Frontal cortex (tissue), 4 donors: ENCODE results near the gene LAMA4. TPM values are rescaled to one million over a fixed set of nuclear protein-coding genes. Genes with fewer than 3 reads are reported as not detected.
"Not testable (repeated sequence)": the region's sequence is repeated elsewhere in the genome, so short reads cannot be mapped to it uniquely, and the experiment has no call there.

Experiments
- DNase-seq, 2 donors: peaks; one replicate each; pipeline ENCODE4 v3.0.0; 2012; ENCODE audit warnings: low spot score in 2 of 2
- FAIRE-seq: peaks from 2 replicates; lab custom pipeline; 2012; peaks lifted over from hg19 to GRCh38; lab: Jason Lieb, UNC
- total RNA-seq: library from RNA; depleted of rRNA; stranded (reverse); fragments of >200 nt; gene quantifications from one replicate; pipeline ENCODE4 v1.2.3, GENCODE V29; 2014
- donor health status: control.
- donor health status: control.
- donor health status: control.

LAMA4 gene
- total RNA-seq, 1 donor from 2014 or later: 24.1 TPM

GRCh38 chr6:112221981-112222852, 32.1 kb downstream of the LAMA4 start:
- FAIRE-seq (no peak), DNase-seq (no peak)

- DNase-seq (no peak), FAIRE-seq (no peak)
These were observed 32.8 kb downstream of the LAMA4 start for GRCh38 chr6:112221561-112221960.

GRCh38 chr6:112218563-112218962, 35.8 kb downstream of the LAMA4 start:
- FAIRE-seq (no peak), DNase-seq (no peak)

GRCh38 chr6:112216662-112217551, 37.5 kb downstream of the LAMA4 start:
- no peak for DNase-seq
- FAIRE-seq: no peak

GRCh38 chr6:112215488-112216284, 38.7 kb downstream of the LAMA4 start:
- FAIRE-seq (no peak), DNase-seq (no peak)

- DNase-seq (no peak), FAIRE-seq (no peak)
These were observed 39.6 kb downstream of the LAMA4 start for GRCh38 chr6:112214739-112215269.

- DNase-seq (no peak), FAIRE-seq (no peak)
These were observed 43.5 kb downstream of the LAMA4 start for GRCh38 chr6:112210852-112211251.

GRCh38 chr6:112209131-112209530, 45.2 kb downstream of the LAMA4 start:
- no peak for FAIRE-seq
- no peak for DNase-seq

- no peak for FAIRE-seq
- DNase-seq: no peak
These were observed 46.6 kb downstream of the LAMA4 start for GRCh38 chr6:112207776-112208175.

GRCh38 chr6:112207131-112207530, 47.2 kb downstream of the LAMA4 start:
- FAIRE-seq (no peak), DNase-seq (no peak)

GRCh38 chr6:112206110-112206458, 48.3 kb downstream of the LAMA4 start:
- DNase-seq: no peak
- no peak for FAIRE-seq

- FAIRE-seq (no peak), DNase-seq (no peak)
These were observed 48.8 kb downstream of the LAMA4 start for GRCh38 chr6:112205427-112206109.

GRCh38 chr6:112204350-112204706, 50.0 kb downstream of the LAMA4 start:
- DNase-seq (no peak), FAIRE-seq (no peak)

- FAIRE-seq (no peak), DNase-seq (no peak)
These were observed 50.6 kb downstream of the LAMA4 start for GRCh38 chr6:112203577-112204349.

GRCh38 chr6:112202639-112203341, 51.6 kb downstream of the LAMA4 start:
- DNase-seq: no peak
- FAIRE-seq: no peak

- not testable (repeated sequence) for FAIRE-seq
These were observed 54.0 kb downstream of the LAMA4 start for GRCh38 chr6:112200185-112200914.

GRCh38 chr6:112199001-112199403, 55.4 kb downstream of the LAMA4 start:
- FAIRE-seq: no peak

More at GRCh38 chr6:112200185-112200914, 54.0 kb downstream of the LAMA4 start:
- DNase-seq: not testable (repeated sequence)

More at GRCh38 chr6:112199001-112199403, 55.4 kb downstream of the LAMA4 start:
- no peak for DNase-seq
